NCI-H146 treated with DMSO at 0.1 percent for 48 hours (cell line): ENCODE results near the gene ERBB4.

Experiments
- DNase-seq: peaks from one replicate; lab custom pipeline; 2025; ENCODE audit not compliant: unreplicated experiment; lab: John Stamatoyannopoulos, UW

ERBB4 gene

GRCh38 chr2:211860224-211860623 lies 678.4 kb downstream of the ERBB4 start:
- peak; percentile 14 for DNase-seq

GRCh38 chr2:211854832-211855231 lies 683.8 kb downstream of the ERBB4 start:
- no peak for DNase-seq

DNA sequence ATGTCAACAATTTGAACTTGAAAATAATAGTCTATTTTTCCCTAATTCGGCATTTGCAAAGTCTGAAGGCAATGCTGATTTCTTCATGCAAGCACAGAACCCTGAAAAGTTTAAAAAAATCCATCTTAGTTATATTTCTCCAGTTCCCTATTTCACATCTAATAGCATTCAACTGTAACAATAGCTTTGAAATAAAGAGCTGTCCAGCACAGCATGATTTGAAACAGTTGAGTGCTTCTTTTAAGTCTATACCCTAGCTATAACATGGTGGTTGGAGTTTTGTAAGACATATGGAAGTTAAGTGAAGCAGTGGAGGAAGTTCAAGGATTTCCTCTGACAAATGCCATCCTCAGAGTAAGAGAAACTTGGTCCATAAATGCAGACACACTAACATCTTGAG lies 691.9 kb downstream of the ERBB4 start:
- DNase-seq: no peak

GRCh38 chr2:211846036-211846400 lies 692.6 kb downstream of the ERBB4 start:
- DNase-seq: no peak

DNA sequence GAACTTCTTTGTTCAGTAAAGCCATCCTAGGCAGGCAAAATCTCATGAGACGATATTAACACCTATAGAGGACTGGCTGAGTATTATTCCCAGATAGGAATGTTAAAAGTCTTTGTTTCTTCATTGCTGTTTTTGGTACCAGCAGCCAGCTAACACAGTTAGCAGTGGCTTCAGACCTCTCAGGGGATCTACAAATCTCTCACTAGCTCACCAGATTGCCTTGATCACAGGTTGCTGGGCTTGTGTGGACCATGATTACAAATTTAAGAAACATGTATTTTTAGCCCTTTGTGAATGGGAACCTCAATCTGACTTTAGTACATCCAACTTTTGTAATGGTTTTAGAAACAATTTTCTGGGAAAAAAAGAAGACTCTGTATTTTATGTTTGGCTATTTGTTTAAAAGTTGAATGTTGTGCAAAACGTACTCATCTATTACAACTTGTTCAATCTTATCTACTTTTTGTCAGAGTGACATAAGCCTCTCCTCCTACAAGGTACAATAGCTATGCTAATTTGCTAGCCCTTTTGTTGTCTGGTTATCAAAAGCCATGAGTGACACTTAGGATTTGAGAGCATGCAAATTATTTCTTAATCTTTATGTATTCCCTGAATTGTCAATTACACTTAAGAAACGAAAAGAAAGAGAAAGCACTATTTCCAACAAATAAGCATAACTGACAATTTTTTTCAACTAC lies 693.1 kb downstream of the ERBB4 start:
- DNase-seq: no peak

DNA sequence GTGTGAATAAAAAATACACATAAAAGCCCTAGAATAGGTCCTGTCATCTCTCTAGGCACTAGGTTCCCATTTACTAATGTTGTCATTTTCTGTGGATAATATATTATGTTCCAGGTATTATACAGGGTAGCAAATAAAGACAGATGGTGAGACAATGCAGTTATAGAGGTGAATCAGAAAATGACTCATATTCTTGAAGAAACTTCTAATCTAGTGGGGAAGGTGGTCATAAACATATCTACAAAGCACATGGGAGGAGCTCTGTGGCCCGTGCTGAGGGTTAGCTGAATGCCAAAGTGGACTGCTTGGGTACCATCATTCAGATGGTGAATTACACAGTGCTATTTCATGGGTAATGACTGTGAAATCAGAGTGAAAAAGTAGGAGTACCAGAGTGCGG lies 700.9 kb downstream of the ERBB4 start:
- DNase-seq: no peak

DNA sequence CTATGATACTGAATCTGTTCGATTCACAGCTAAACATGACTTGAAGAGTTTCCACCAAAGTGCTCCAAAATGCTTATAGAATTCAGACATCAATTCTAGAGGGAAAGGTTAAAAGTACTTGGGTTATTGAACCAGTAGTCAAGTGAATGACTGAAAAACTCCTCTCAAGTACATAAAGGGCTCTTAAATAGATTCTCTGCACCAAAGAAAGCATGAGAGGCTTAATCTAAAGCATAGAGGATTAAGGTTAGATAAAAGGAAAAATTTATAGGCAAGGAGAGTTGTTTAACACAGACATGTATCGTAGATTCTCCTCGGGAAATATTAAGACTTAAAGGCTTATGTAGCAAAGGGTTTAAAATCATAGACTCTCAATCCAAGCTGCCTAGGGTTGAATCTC lies 701.4 kb downstream of the ERBB4 start:
- no peak for DNase-seq

DNA sequence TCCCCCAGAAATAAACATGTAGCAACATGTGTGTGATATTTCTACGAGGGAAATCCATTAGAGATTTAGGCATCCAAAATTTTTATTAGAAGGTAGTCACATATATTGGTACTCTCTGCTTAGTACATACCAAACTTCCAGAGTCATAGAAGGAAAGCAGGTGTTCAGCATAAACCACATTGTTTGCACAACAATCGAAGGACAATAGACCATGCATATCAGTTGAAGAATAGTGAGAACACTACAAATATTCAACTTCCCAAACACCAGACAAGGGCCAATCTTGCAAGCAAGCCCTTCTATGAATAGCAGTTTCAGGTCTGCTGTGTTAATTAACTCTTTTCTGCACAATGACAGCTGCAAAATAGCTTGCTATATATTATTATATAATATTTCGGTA lies 702.2 kb downstream of the ERBB4 start:
- peak; percentile 58 for DNase-seq

- DNase-seq: no peak
Observed at GRCh38 chr2:211835695-211836094, 702.9 kb downstream of the ERBB4 start.

GRCh38 chr2:211833582-211834279 lies 704.9 kb downstream of the ERBB4 start:
- peak; percentile 44 for DNase-seq

DNA sequence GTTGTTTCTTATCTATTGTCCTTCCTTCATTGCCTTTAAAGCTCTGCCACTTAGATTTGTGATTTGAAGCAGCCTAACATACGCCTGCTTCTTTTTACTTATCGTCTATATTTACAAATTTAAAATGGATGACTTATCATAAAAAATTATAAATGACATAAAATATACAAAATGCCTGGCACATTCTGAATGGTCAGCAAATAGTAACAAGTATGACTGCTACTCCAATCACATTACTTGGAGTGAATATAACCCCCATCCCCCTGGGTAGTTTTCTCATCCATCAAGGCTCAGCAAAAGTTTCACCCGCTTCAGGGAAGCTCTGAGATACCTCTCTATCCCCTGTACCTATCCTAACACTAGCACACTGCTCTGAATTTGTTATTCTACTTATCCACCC lies 708.9 kb downstream of the ERBB4 start:
- no peak for DNase-seq

DNA sequence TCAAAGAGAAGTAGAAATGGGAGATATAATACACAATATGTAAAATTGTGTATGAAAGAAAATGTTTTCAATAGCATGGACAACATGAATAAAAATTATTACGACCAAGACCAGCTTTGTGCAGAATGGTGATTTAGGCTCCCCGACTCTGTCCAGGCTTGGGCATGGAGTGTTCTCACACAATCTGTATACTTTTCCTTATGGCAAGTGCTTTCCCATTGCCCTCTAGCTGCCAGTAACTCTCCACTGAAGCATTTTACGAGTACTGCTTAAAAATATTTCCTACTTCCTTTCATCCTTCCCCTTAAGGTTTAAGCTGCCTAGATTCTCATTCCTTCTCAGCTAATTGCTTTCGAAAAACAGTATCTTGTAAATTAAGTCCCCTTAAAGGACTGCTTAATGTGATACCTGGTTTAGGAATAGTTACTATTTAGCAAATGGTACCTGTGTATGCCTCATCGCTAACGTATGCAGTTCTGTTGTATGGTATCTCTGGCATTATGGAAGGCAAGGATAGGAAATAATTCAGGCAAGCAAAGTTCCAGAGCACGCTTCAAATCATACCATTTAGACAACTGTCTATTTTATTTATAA lies 714.6 kb downstream of the ERBB4 start:
- DNase-seq: no peak

DNA sequence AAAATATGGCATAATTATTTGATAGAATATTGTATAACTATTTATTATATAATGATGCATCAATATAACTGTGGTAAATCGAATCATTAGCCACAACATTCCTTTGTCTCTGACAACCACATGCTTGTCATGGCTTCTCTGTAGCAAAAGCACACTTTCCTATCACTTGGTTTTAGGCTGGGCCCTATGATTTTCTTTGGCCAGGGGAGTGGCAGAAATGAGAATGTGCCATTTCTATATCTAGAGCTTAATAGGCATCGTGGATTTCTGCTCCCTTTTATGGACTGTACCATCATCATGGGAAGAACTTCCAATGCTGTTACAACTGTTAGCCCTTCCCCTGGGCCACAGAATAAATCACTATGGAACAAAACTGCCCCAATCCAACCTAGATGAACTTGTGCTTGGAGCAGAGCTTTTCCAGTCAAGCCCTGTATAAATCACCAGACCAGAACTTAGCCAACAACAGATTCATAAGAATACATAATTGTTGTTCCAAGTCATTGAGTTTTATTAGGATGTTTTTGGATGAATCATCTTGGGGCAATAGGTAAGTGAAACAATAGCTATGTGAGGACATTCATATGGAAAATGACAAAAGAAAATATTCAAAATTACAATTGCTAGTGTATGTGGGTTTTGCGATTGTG lies 715.8 kb downstream of the ERBB4 start:
- no peak for DNase-seq

- peak; percentile 40 for DNase-seq
Observed at GRCh38 chr2:211816754-211817153, 721.8 kb downstream of the ERBB4 start.

DNA sequence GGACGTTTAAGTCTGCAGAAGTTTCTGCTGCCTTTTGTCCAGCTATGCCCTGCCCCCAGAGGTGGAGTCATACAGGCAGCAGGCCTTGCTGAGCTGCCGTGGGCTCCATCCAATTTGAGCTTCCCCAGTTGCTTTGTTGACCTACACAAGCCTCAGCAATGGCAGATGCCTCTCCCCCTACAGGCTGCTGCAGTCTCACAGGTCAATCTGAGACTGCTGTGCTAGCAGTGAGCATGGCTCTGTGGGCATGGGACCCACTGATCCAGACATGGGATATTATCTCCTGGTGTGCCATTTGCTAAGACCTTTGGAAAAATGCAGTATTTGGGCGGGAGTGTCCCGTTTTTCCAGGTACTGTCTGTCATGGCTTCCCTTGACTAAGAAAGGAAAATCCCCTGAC lies 726.0 kb downstream of the ERBB4 start:
- no peak for DNase-seq

DNA sequence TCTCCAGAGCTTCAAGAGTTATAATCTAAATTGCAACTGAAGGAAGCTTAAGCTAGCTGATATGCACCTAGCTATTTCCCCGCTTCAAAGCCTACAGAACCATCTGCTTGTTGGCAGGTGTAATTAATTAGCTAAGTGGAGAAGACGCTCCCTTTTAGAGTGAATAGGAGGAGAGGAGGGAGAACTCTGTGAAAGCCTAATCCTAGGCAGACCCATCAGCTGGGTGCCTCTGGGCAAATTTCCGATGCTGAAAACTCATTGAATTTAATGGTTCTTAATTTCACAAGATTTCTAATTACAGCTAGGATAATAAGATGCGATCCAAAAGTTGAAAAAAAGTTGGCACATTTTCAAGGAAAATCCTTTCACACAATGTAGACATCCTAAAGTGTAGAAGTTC lies 735.9 kb downstream of the ERBB4 start:
- peak; percentile 70 for DNase-seq

DNA sequence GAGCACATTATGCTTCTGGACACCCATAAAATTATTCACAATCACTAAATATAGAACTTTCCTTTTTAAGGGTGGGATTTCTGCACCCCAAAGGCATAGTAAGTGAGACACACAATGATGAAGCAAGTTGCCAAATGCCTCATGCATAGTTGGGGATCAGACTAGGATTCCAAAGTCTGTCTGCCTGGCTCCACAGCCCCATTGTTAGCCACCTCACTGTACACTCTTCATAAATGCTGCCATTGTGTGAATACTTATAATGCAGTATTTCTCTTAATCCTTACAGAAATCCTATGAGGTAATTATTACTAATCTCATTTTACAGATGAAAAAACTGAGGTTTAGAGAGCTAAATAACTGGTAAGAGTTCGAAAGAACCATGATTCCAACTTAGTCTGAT lies 738.6 kb downstream of the ERBB4 start:
- no peak for DNase-seq

DNA sequence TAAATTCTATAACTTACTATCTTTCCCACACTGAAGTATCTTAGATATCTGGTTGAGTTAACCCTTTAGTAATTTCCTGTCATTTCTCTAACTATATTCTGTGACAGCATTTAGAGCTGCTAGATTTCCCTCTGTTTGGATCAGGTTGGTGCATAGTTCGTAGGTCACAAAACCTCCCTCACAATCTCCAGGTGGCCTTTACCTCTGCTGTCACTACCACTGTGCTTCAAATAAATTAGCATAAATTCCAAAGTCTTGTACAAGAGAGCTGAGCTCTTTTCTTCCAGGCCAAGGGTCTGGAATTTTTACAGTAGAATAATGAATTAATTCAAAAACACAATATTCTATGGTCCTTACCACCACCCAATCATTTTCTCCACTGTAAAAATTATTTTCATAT lies 739.7 kb downstream of the ERBB4 start:
- DNase-seq: no peak

GRCh38 chr2:211793690-211794089 lies 744.9 kb downstream of the ERBB4 start:
- DNase-seq: no peak

GRCh38 chr2:211789982-211790381 lies 748.6 kb downstream of the ERBB4 start:
- no peak for DNase-seq

DNA sequence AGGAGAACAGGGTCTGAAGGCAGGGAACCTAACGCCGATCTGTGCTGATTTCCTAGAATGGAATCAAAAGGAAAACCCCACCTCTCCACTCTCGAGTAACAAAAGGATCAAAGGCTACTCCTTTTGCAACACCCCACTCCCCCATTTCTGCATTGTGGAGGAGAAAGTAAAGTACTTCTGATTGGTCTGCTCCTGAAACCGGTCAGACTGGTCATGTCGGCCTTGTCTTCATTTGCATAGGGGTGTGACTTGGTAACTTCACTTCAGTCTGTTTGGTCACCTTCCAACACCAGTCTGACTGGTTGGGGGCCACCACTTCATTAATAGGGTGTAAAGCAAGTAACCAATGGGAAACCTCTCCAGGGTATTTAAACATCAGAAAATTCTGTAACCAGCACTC lies 771.9 kb downstream of the ERBB4 start:
- no peak for DNase-seq

GRCh38 chr2:211762479-211762878 lies 776.1 kb downstream of the ERBB4 start:
- no peak for DNase-seq
